SJCRH30 (cell line): ENCODE results near the gene C11orf16. TPM values are rescaled to one million over a fixed set of nuclear protein-coding genes. Genes with fewer than 3 reads are reported as not detected.
A peak's percentile ranks its signal among the peaks of the same experiment; 100 is the strongest.
"Not testable (repeated sequence)": the region's sequence is repeated elsewhere in the genome, so short reads cannot be mapped to it uniquely, and the experiment has no call there.

Source experiments
- DNase-seq, 2 experiments: peaks; one replicate each; pipeline ENCODE4 v3.0.0-alpha.2; 2015 to 2020
- H3K27ac ChIP-seq: fragments of 250-450 bp; sonication (Bioruptor Pico); 2 replicates; pipeline ENCODE4 v1.5.1; 2020; ENCODE audit warnings: mild to moderate bottlenecking, moderate library complexity
- H3K27me3 ChIP-seq: fragments of 250-450 bp; sonication (Bioruptor Pico); 2 replicates; pipeline ENCODE4 v1.5.1; 2020; ENCODE audit warnings: mild to moderate bottlenecking, moderate library complexity
- H3K36me3 ChIP-seq: fragments of 250-450 bp; sonication (Bioruptor Pico); 2 replicates; pipeline ENCODE4 v1.5.1; 2020; ENCODE audit warnings: mild to moderate bottlenecking, moderate library complexity
- H3K4me1 ChIP-seq: fragments of 250-450 bp; sonication (Bioruptor Pico); 2 replicates; pipeline ENCODE4 v1.5.1; 2020; ENCODE audit warnings: mild to moderate bottlenecking, moderate library complexity
- H3K4me3 ChIP-seq: fragments of 250-450 bp; sonication (Bioruptor Pico); 2 replicates; pipeline ENCODE4 v1.5.1; 2020; ENCODE audit warnings: mild to moderate bottlenecking, moderate library complexity
- H3K9me3 ChIP-seq: fragments of 250-450 bp; sonication (Bioruptor Pico); replicated peaks from 2 replicates; pipeline ENCODE4 v1.5.1; 2020; ENCODE audit warnings: mild to moderate bottlenecking, moderate library complexity
- total RNA-seq: library from RNA; depleted of rRNA; stranded (reverse); fragments of >200 nt; shearing (Covaris generic); gene quantifications from 2 replicates; pipeline ENCODE4 v1.2.3, GENCODE V29; 2014; rRNA removed

Gene C11orf16
- not detected in 2 replicates for total RNA-seq

GRCh38 chr11:8932564-8933180 is at the start of gene C11orf16:
Gene C11orf16, minus strand, starts transcription at chr11:8932947. Its CDS starts 639 bp downstream, at chr11:8932308.
- peak in 1 of 2 experiments; percentile 36 for DNase-seq
- H3K27me3 ChIP-seq = no peaks in the 10 kb centered on the region
- H3K4me3 ChIP-seq = no peak within 1 kb of the TSS
- H3K4me1 ChIP-seq = peaks cover 14% of the 10 kb centered on the region
- H3K36me3 ChIP-seq = no peaks in the 10 kb centered on the region
- no peak within 1 kb of the TSS for H3K27ac ChIP-seq
- no peaks in the 10 kb centered on the region for H3K9me3 ChIP-seq

- H3K9me3 ChIP-seq = no peaks in the 10 kb centered on the region
- DNase-seq = no peak
- no peak overlapping the region for H3K4me3 ChIP-seq
- H3K36me3 ChIP-seq = no peaks in the 10 kb centered on the region
- H3K27me3 ChIP-seq = no peaks in the 10 kb centered on the region
- H3K4me1 ChIP-seq = no peaks in the 10 kb centered on the region
- H3K27ac ChIP-seq = no peak overlapping the region
Measured at GRCh38 chr11:8980485-8980884, 47.7 kb upstream of the C11orf16 start.

GRCh38 chr11:8979365-8979764 is 46.6 kb upstream of the C11orf16 start:
- H3K9me3 ChIP-seq, H3K27ac ChIP-seq, H3K4me3 ChIP-seq, DNase-seq, H3K36me3 ChIP-seq, H3K27me3 ChIP-seq, H3K4me1 ChIP-seq: not testable (repeated sequence)

- no peak for DNase-seq
- Histone ChIP-seq H3K36me3 (no peaks in the 10 kb centered on the region), H3K4me1 (no peaks in the 10 kb centered on the region), H3K4me3 (no peak overlapping the region), H3K27me3 (no peaks in the 10 kb centered on the region), H3K27ac (no peak overlapping the region), H3K9me3 (no peaks in the 10 kb centered on the region)
Measured at GRCh38 chr11:8973121-8973520, 40.4 kb upstream of the C11orf16 start.

GRCh38 chr11:8971924-8972316 is 39.2 kb upstream of the C11orf16 start:
- DNase-seq = no peak
- Histone ChIP-seq H3K36me3 (no peaks in the 10 kb centered on the region), H3K4me3 (no peak overlapping the region), H3K9me3 (no peaks in the 10 kb centered on the region), H3K27ac (no peak overlapping the region), H3K27me3 (no peaks in the 10 kb centered on the region), H3K4me1 (no peaks in the 10 kb centered on the region)

GRCh38 chr11:8971196-8971923 is 38.6 kb upstream of the C11orf16 start:
- no peaks in the 10 kb centered on the region for H3K36me3 ChIP-seq
- DNase-seq = no peak

GRCh38 chr11:8967184-8967583 is 34.4 kb upstream of the C11orf16 start:
- Histone ChIP-seq H3K9me3 (no peaks in the 10 kb centered on the region), H3K4me1 (peaks cover 4% of the 10 kb centered on the region; the same call in 1 of the 2 replicates), H3K27ac (no peak overlapping the region), H3K36me3 (no peaks in the 10 kb centered on the region), H3K4me3 (no peak overlapping the region), H3K27me3 (no peaks in the 10 kb centered on the region)
- DNase-seq = no peak

More at GRCh38 chr11:8971196-8971923, 38.6 kb upstream of the C11orf16 start:
- no peaks in the 10 kb centered on the region for H3K27me3 ChIP-seq
- H3K4me3 ChIP-seq = no peak overlapping the region
- H3K27ac ChIP-seq = no peak overlapping the region
- H3K4me1 ChIP-seq = no peaks in the 10 kb centered on the region
- no peaks in the 10 kb centered on the region for H3K9me3 ChIP-seq

GRCh38 chr11:8964324-8965320 is 31.9 kb upstream of the C11orf16 start, which contains the start of gene TMEM9B:
Gene TMEM9B, minus strand, starts transcription at chr11:8964442. Its CDS starts 129 bp downstream, at chr11:8964313.
- Histone ChIP-seq H3K4me1 (peaks cover 4% of the 10 kb centered on the region; the same call in 1 of the 2 replicates), H3K27me3 (no peaks in the 10 kb centered on the region), H3K9me3 (no peaks in the 10 kb centered on the region), H3K27ac (peak within 1 kb of the TSS; percentile 78), H3K4me3 (peak within 1 kb of the TSS; percentile 89), H3K36me3 (no peaks in the 10 kb centered on the region)
- DNase-seq = peak; percentile 93 to 94

- Histone ChIP-seq H3K36me3 (no peaks in the 10 kb centered on the region), H3K27ac (peak overlapping the region; percentile 78), H3K9me3 (no peaks in the 10 kb centered on the region), H3K4me3 (peak overlapping the region; percentile 89), H3K4me1 (peaks cover 4% of the 10 kb centered on the region; the same call in 1 of the 2 replicates), H3K27me3 (no peaks in the 10 kb centered on the region)
- no peak for DNase-seq
Measured at GRCh38 chr11:8963569-8964323, 31.0 kb upstream of the C11orf16 start.

- no peaks in the 10 kb centered on the region for H3K36me3 ChIP-seq
- H3K9me3 ChIP-seq = no peaks in the 10 kb centered on the region
- DNase-seq = no peak
- H3K4me1 ChIP-seq = peaks cover 4% of the 10 kb centered on the region; the same call in 1 of the 2 replicates
- no peaks in the 10 kb centered on the region for H3K27me3 ChIP-seq
- H3K4me3 ChIP-seq = no peak overlapping the region
- no peak overlapping the region for H3K27ac ChIP-seq
Measured at GRCh38 chr11:8962841-8963240, 30.1 kb upstream of the C11orf16 start.

- H3K27ac ChIP-seq = no peak overlapping the region
- H3K9me3 ChIP-seq = no peaks in the 10 kb centered on the region
- no peak for DNase-seq
- no peaks in the 10 kb centered on the region for H3K27me3 ChIP-seq
- peaks cover 4% of the 10 kb centered on the region; the same call in 1 of the 2 replicates for H3K4me1 ChIP-seq
- H3K36me3 ChIP-seq = no peaks in the 10 kb centered on the region; the same call in 1 of the 2 replicates
- H3K4me3 ChIP-seq = no peak overlapping the region
Measured at GRCh38 chr11:8961401-8961800, 28.7 kb upstream of the C11orf16 start.

- no peaks in the 10 kb centered on the region for H3K27me3 ChIP-seq
- H3K4me1 ChIP-seq = no peaks in the 10 kb centered on the region
- H3K4me3 ChIP-seq = no peak overlapping the region
- DNase-seq = peak; percentile 53 to 87
- H3K9me3 ChIP-seq = no peaks in the 10 kb centered on the region
- H3K36me3 ChIP-seq = peaks cover 6% of the 10 kb centered on the region; the same call in 1 of the 2 replicates
- H3K27ac ChIP-seq = no peak overlapping the region
Measured at GRCh38 chr11:8959546-8960166, 26.9 kb upstream of the C11orf16 start.

GRCh38 chr11:8956860-8957259 is 24.1 kb upstream of the C11orf16 start:
- Histone ChIP-seq H3K36me3 (peaks cover 15% of the 10 kb centered on the region; the same call in 1 of the 2 replicates), H3K4me3 (no peak overlapping the region)

More at GRCh38 chr11:8956860-8957259, 24.1 kb upstream of the C11orf16 start:
- H3K9me3 ChIP-seq = no peaks in the 10 kb centered on the region
- H3K27ac ChIP-seq = no peak overlapping the region
- no peak for DNase-seq
- no peaks in the 10 kb centered on the region for H3K4me1 ChIP-seq
- H3K27me3 ChIP-seq = no peaks in the 10 kb centered on the region
